ENCODE results near the gene CKAP5. TPM values are rescaled to one million over a fixed set of nuclear protein-coding genes. Genes with fewer than 3 reads are reported as not detected.

Gene CKAP5
- polyA plus RNA-seq, 1 experiment, result 84.0 TPM

GRCh38 chr11:46856605-46857343 is 10.7 kb upstream of the CKAP5 start:
- POLR2A ChIA-PET, result no interaction called here
- DNase-seq (ENCODE audit: low read depth), result no peak
- no peak for TF ChIP-seq CTCF (IDR thresholded peaks at IDR 0.05; ENCODE audit: insufficient read depth, low read depth, low read length)
- Histone ChIP-seq H3K27me3 (ENCODE audit: control insufficient read depth, insufficient read depth, low read length) (no peaks in the 10 kb centered on the region), H3K36me3 (ENCODE audit: control insufficient read depth, insufficient read depth, low read length) (no peaks in the 10 kb centered on the region), H3K4me3 (ENCODE audit: low read depth, low read length) (no peak overlapping the region)
- CTCF ChIA-PET, result no interaction called here

- DNase-seq (ENCODE audit: low read depth), result no peak
- H3K4me3 ChIP-seq (ENCODE audit: low read depth, low read length), result no peak overlapping the region
- POLR2A ChIA-PET, result no interaction called here
- CTCF ChIA-PET, result interaction anchor here (1.6 kb wide), 1 partner anchor 9 kb away, joined by 4 read pairs; the partner anchor contains the start of gene CKAP5
- H3K36me3 ChIP-seq (ENCODE audit: control insufficient read depth, insufficient read depth, low read length), result no peaks in the 10 kb centered on the region
- TF ChIP-seq CTCF (IDR thresholded peaks at IDR 0.05; ENCODE audit: insufficient read depth, low read depth, low read length), result no peak
- H3K27me3 ChIP-seq (ENCODE audit: control insufficient read depth, insufficient read depth, low read length), result no peaks in the 10 kb centered on the region
These were observed 9.8 kb upstream of the CKAP5 start for GRCh38 chr11:46855863-46856262.

DNA sequence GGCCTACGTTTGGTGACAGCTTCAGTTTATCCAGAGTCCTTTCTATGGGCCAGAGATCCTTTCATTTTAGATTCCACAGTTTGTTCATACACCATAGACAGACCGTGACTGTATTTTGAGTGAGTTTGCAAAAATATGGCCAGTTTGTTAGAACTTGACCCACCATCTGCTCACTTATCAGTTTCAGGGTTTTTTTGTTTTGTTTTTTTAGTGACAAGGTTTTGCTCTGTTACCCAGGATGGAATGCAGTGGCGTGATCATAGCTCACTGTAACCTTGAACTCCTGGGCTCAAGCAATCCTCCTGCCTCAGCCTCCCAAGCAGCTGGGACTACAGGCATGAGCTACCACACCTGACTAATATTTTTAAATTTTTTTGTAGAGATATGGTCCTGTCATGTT is 9.1 kb upstream of the CKAP5 start:
- Histone ChIP-seq H3K4me3 (ENCODE audit: low read depth, low read length) (no peak overlapping the region), H3K27me3 (ENCODE audit: control insufficient read depth, insufficient read depth, low read length) (no peaks in the 10 kb centered on the region), H3K36me3 (ENCODE audit: control insufficient read depth, insufficient read depth, low read length) (no peaks in the 10 kb centered on the region)
- DNase-seq (ENCODE audit: low read depth), result no peak
- no peak for TF ChIP-seq CTCF (IDR thresholded peaks at IDR 0.05; ENCODE audit: insufficient read depth, low read depth, low read length)
- CTCF ChIA-PET, result interaction anchor here (1.6 kb wide), 1 partner anchor 9 kb away, joined by 4 read pairs; the partner anchor contains the start of gene CKAP5
- POLR2A ChIA-PET, result no interaction called here

DNA sequence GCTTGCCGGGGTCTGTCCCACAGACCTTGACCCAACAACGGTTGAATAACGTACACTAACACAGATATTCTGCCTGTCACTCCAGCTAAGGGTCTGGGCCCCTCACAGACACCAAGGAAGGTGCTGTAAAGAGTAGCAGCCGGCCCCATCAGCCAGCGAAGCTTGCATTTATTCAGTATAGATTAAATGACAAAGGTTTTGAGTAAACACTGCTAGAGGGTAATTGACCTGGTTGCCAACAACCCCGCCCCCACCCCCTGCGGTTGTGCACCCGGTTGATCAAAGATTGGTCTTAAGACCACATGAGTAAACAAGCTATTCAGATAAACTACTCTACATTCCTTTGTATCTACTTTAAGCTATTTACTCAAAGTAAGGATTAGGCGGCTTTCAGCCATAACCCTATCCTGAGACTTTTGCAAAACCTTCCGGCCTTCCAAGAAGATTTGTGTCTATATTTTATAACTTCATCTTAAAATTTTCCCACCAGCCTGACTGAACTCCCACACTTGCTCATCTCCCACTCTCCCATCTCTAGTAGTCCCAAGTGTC is 4.8 kb upstream of the CKAP5 start:
- no peaks in the 10 kb centered on the region for H3K27me3 ChIP-seq (ENCODE audit: control insufficient read depth, insufficient read depth, low read length)
- H3K4me3 ChIP-seq (ENCODE audit: low read depth, low read length), result no peak overlapping the region
- ChIA-PET POLR2A (interaction anchor here (0.7 kb wide), 1 partner anchor 66 kb away, joined by 3 read pairs; no protein-coding TSS in a partner anchor), CTCF (no interaction called here)
- TF ChIP-seq CTCF (IDR thresholded peaks at IDR 0.05; ENCODE audit: insufficient read depth, low read depth, low read length), result no peak
- H3K36me3 ChIP-seq (ENCODE audit: control insufficient read depth, insufficient read depth, low read length), result no peaks in the 10 kb centered on the region
- DNase-seq (ENCODE audit: low read depth), result no peak

- Histone ChIP-seq H3K4me3 (ENCODE audit: low read depth, low read length) (no peak overlapping the region), H3K27me3 (ENCODE audit: control insufficient read depth, insufficient read depth, low read length) (no peaks in the 10 kb centered on the region), H3K36me3 (ENCODE audit: control insufficient read depth, insufficient read depth, low read length) (no peaks in the 10 kb centered on the region)
- ChIA-PET CTCF (no interaction called here), POLR2A (interaction anchor here (0.5 kb wide), 1 partner anchor 27 kb away, joined by 4 read pairs; no protein-coding TSS in a partner anchor)
- no peak for DNase-seq (ENCODE audit: low read depth)
- TF ChIP-seq CTCF (IDR thresholded peaks at IDR 0.05; ENCODE audit: insufficient read depth, low read depth, low read length), result no peak
These were observed 3.6 kb upstream of the CKAP5 start for GRCh38 chr11:46849631-46850030.
